HG03460 (cell line): Measurements from ENCODE around the gene NLRP6.
"Not testable (repeated sequence)": the region's sequence is repeated elsewhere in the genome, so short reads cannot be mapped to it uniquely, and the experiment has no call there.

Source experiments
- ATAC-seq: cut with Tn5 transposase; IDR thresholded peaks from one replicate; pipeline ENCODE4 v1.9.1; 2021; ENCODE audit not compliant: unreplicated experiment

The NLRP6 gene

DNA sequence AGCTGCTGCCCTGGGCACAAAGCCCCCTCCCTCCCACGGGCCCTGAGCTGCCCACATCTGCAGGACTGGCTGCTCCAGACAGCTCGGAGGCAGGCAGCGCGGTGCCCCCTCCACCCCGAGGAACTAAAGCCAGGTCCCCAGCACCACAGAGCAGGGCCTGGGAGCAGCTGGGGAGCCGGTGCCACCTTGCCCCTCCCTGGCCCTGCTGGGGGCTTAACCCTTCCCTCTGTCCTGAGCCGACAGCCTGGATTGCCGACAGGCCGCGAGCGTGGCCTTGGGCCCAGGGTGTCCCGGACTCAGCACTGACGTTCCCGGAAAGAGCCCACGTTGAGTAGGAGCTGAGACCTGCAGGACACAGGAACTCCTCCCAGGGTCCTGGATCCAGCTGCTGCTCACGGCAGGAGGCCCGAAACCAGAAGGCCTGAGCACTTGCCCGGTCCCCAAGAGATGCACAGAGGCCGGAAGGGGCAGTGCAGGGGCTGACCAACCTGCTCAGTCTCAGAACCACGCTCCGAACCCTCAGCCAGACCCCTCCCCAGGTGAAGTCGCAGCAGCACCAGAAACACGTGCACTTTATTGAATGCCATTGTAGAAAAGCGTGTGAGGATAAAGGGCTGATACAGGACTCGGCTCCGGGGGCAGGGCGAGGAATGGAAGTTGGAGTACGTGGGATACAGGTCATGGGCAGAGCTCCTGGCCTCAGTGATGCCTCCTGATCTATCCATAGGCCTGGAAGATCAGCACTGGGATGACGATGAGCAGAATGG, 41.1 kb downstream of the NLRP6 start:
- not testable (repeated sequence) for ATAC-seq

GRCh38 chr11:319888-320273, 41.7 kb downstream of the NLRP6 start:
- not testable (repeated sequence) for ATAC-seq

GRCh38 chr11:324156-324555, 45.9 kb downstream of the NLRP6 start:
- no peak for ATAC-seq

DNA sequence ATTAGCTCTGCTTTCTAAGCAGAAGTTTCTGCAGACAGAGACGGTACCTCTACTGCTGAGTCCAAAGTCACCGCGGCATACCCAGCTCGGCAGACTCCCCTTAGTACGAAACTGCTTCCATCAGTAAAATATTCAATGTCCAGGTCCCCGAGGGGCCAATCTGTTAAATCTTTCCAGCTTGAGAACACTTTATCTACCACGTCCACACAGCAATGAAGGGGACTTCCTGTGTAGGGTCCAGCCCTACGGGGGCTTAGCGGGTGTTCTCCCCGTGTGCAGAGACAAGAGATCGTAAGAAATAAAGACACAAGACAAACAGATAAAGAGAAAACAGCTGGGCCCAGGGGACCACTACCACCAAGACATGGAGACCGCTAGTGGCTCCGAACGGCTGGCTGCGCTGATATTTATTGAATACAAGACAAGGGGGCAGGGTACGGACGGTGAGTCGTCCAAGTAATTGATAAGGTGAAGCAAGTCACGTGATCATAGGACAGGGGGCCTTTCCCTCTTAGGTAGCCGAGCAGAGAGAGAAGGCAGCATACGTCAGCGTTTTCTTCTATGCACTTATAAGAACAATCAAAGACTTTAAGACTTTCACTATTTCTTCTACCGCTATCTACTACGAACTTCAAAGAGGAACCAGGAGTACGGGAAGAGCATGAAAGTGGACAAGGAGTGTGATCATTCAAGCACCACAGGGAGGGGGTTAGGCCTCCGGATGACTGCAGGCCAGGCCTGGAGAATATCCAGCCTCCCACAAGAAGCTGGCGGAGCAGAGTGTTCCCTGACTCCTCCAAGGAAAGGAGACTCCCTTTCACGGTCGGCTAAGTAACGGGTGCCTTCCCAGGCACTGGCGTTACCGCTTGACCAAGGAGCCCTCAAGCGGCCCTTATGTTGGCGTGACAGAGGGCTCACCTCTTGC, 46.6 kb downstream of the NLRP6 start:
- not testable (repeated sequence) for ATAC-seq

DNA sequence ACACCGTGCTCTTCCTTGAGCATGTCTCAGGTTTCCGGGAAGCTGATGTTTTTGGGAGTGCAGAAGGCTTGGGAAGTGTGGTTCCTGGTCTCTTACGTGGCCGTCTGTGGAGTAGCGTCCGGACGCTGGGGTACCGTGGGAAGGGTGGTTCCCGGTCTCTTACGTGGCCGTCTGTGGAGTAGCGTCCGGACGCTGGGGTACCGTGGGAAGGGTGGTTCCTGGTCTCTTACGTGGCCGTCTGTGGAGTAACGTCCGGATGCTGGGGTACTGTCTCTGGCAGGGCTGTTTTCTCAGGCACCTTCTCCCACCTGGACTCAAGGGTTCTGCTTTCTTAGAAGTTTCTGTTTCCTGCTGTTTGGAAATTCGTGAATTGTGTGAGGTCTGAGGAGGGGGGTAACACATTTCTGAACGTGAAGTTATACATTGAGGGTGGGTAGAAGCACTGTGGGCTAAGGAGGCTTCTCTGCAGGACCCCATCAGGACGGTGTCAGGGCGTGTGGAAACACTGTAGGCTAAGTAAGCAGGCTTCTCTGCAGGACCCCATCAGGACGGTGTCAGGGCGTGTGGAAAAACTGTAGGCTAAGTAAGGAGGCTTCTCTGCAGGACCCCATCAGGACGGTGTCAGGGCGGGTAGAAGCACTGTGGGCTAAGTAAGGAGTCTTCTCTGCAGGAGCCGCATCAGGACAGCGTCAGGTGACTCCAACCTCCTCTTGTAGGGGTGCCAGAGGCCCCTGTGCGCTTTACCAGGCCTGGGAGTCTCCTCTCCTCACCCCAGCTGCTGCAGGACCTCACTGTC, 47.8 kb downstream of the NLRP6 start:
- no peak for ATAC-seq

- ATAC-seq: no peak
Measured at GRCh38 chr11:326592-326841, 48.3 kb downstream of the NLRP6 start.

- ATAC-seq: peak; percentile 48
Measured at GRCh38 chr11:326842-327580, 48.8 kb downstream of the NLRP6 start.

DNA sequence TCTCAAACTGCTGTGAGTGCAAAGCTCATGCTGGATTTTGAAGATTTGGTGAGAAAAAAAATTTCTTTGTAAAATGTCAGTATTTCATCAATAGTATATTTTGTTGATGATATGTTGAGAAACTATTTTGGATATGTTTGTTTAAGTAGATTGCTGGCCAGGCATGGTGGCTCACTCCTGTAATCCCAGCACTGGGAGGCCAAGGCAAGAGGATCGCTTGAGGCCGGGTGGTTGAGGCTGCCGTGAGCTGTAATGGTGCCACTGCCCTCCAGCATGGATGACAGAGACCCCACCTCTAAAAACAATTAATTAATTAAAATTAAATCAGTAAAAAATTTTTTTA, 49.3 kb downstream of the NLRP6 start:
- no peak for ATAC-seq

DNA sequence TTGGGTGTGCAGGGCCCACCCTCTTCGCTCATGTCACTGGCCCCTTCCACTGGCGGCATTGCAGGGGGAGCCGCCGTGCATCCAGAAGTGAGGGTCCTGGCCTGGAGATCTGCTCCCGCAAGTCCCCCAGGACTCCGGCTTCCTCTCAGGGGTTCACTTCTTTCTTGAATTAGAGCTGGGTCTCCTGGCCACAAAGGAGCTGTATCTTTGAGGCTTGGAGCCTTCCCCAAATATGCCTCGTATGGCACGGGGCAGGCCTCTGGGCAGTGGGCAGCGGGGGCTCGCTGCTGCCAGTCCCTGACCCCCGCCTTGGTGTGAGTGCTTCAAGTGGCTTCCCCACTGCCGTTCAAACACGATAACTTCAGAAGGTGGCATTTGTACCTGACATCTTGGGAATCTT, 49.8 kb downstream of the NLRP6 start:
- ATAC-seq: no peak

GRCh38 chr11:328516-329100, 50.4 kb downstream of the NLRP6 start:
- not testable (repeated sequence) for ATAC-seq

GRCh38 chr11:329886-330253, 51.7 kb downstream of the NLRP6 start:
- no peak for ATAC-seq

GRCh38 chr11:330307-330693, 52.1 kb downstream of the NLRP6 start:
- ATAC-seq: no peak

DNA sequence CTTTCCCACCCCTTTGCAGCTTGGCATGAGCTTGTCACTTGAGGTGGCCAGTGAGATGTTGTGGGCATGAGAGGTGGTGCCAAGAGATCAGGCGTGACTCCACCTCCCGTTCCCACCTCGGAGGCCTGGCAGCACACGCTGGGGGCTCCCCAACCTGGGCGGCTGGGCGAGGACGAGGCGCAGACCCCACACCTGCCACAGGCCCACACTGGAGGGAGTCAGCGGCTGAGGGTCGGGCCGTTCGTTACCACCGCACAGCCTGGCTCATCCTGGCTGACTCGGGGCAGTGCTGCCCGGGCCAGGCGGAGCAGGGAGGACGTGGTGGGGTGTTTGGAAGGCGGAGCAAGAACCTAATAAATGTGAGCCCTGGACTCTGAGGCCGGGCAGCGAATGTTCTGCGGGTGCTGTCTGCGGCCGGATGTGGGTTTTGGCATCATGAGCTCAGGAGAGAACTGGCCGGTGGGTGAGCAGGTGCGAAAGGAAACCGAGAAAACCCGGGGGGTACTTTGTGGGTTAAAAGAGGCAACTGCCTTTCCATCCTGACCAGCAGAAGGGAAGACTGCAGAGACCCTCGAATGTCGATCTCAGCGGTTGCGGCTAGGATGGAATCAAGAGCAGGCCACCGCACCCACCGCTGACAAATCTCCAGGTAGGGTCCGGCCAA, 52.6 kb downstream of the NLRP6 start:
- ATAC-seq: no peak

DNA sequence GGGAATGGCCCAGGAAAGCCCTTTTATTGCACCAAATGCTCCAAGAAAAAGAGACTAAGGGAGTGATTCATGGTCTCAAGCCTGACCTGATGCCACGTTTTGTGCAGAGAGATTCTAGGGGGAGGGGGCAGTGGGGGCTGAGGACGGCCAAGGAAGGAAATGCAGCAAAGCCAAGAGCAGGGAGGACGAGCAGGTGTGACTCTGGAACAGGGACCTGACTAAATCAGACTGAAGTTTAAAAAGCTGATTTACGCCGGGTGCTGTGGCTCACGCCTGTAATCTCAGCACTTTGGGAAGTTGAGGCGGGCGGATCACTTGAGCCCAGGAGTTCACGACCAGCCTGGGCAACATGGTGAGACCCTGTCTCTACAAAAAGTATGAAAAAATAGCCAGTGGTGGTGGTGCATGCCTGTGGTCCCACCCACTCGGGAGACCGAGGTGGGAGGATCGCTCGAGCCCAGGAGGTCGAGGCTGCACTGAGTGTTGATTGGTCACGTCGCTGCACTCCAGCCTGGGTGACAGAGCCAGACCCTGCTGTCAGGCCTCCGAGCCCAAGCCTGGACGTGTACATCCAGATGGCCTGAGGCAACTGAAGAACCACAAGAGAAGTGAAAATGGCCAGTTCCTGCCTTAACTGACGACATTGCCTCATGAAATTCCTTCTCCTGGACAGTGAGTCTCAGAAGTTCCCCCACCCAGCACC, 53.3 kb downstream of the NLRP6 start:
- ATAC-seq: no peak

DNA sequence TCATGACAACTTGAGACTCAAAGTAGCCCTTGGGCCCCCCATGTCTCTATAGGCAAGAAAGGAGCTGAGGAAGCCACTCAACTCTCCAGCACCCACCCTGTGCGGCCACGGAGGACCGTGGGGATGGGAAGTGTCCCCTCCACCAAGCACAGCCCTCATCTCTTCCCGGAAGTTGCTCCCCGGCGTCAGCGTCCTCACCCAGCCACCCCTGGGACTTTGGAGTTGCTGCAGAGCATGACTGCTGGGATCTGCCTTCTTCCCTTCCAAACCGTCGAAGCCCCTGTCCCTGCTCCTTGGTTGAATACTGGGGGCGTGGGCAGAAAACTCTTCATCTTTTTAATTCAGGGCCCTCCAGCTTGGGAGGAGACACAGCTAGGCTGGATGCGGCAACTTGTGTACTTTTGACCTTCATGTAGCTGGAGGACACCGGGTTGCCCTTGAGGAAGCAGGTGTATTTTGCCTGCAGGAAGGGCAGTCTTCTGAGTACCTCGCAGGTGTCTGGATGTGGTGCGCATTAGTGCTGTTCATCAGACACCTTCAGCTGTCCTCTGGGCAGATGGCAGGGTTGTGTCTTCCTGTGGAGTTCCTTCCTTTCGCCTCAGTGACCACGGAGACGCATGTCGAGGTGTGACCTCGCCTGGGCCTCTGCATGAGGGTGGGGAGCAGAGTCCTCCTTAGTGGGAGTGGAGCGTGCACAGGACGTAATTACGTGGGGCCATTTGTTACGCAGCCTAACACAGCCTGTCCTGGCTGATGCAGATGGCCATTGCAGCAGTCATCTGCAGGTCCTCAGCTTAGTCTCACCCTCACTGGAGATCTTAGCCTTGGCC, 54.7 kb downstream of the NLRP6 start:
- no peak for ATAC-seq

- not testable (repeated sequence) for ATAC-seq
Measured at GRCh38 chr11:333616-334263, 55.5 kb downstream of the NLRP6 start.

DNA sequence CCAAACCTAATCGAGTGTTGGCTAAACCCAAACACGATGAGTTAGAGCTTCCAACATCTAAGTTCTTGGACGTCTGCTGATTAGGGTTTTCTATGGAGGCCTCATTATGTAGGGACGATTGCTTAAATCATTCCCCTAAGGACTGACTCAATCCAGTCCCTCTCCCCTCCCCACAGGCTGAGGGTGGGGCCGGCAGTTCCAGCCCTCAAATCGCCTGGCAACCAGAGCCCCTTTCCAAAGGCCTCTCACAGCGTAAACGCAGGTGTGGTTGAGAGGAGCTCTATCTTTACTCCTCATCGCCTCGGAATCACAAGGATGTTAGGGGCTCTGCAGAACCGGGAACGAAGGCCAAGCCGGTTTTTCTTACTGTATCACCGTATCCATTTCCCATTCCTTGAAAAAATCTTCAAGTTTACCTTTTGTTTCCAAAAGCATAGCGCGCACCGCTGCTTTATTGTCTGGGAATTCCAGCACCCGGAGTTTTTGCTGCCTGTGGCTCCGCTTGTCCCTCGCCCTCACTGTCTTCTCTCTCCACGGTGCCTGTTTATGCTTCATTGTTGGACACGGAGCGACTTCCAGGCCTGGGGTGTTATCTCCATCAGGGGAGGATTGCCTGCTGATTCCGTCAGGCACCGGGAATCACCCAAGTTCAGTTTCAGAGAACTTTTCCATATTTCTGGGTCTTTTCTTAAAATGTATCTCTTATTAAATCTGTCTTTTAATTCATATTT, 56.2 kb downstream of the NLRP6 start:
- no peak for ATAC-seq
